Measurements from ENCODE around the gene SPACA7.

Gene SPACA7

DNA sequence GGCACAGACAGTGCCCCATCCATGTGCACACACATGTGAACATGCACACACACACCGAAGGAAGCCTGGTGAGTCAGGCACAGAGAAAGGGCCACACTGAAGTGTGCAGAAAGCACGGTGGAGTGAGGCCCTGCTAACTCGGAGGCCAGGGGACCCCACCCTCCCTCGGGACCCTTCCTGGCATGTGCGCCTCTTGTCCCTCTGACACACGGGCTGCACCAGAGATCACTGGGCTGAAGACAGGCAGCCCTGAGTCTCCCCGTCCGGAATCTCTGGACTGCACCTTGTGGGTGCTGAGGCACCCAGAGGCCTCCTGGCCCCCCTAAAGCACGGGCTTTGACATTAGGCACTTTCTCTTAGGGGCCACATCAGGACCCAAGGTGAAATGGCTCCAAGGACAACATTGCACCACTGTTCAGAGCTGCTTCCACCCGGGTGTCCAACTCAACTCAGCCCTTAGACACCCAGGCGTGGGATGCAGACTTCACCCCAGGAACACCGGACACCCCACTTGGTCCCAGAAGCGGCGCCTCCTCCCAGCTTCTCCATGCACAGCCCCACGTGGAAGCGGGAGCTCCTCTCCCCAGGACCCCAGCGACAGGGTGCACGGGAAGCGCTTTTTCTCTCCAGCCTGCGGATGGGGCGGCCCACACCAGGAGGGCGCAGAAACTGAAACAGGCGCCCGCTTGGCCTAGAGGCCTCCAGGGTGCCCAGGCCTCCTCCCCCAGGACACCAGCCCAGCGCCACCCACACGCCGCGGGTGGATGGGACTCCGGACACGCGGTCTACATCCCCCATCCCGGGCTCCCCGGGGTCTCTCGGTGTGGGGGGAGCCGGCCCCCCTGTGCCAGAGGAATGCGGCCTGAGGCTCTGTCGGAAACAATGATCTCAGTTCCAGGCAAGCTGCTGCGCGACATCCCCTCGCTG lies 90.2 kb downstream of the SPACA7 start:
- Histone ChIP-seq H3K79me2 (ENCODE audit: insufficient read depth, low read length) (no peaks in the 10 kb centered on the region), H3K9ac (ENCODE audit: low read depth, low read length, poor library complexity, severe bottlenecking) (no peak overlapping the region), H3K4me2 (ENCODE audit: low read depth, low read length, poor library complexity, severe bottlenecking) (no peak overlapping the region), H3K4me3 (ENCODE audit: low read length, poor library complexity, severe bottlenecking) (no peak overlapping the region), H3K27me3 (ENCODE audit: insufficient read depth, low read length, poor library complexity, severe bottlenecking) (no peaks in the 10 kb centered on the region), H4K20me1 (ENCODE audit: insufficient read depth, low read length, poor library complexity, severe bottlenecking) (no peaks in the 10 kb centered on the region), H3F3A (ENCODE audit: low read depth) (no peaks in the 10 kb centered on the region), H3K9me2 (replicated peaks; ENCODE audit: low read depth, low read length) (no peaks in the 10 kb centered on the region), H2AFZ (ENCODE audit: low read length) (no peak overlapping the region), H3K4me1 (ENCODE audit: insufficient read depth, low read length, poor library complexity, severe bottlenecking) (no peaks in the 10 kb centered on the region), H3K36me3 (ENCODE audit: insufficient read depth, low read length) (no peaks in the 10 kb centered on the region), H3K9me3 (ENCODE audit: insufficient read depth, low read depth, low read length) (peaks cover 3% of the 10 kb centered on the region; the same call in 1 of the 2 replicates)
- no peak for TF ChIP-seq EZH2phosphoT487 (IDR thresholded peaks at IDR 0.05; ENCODE audit: borderline replicate concordance)
- TF ChIP-seq, protein P1, sequence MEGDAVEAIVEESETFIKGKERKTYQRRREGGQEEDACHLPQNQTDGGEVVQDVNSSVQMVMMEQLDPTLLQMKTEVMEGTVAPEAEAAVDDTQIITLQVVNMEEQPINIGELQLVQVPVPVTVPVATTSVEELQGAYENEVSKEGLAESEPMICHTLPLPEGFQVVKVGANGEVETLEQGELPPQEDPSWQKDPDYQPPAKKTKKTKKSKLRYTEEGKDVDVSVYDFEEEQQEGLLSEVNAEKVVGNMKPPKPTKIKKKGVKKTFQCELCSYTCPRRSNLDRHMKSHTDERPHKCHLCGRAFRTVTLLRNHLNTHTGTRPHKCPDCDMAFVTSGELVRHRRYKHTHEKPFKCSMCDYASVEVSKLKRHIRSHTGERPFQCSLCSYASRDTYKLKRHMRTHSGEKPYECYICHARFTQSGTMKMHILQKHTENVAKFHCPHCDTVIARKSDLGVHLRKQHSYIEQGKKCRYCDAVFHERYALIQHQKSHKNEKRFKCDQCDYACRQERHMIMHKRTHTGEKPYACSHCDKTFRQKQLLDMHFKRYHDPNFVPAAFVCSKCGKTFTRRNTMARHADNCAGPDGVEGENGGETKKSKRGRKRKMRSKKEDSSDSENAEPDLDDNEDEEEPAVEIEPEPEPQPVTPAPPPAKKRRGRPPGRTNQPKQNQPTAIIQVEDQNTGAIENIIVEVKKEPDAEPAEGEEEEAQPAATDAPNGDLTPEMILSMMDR (conservative IDR thresholded peaks at IDR 0.05; ENCODE audit: low read length), result no peak

GRCh38 chr13:112467236-112467635 lies 91.1 kb downstream of the SPACA7 start:
- no peaks in the 10 kb centered on the region for H3K36me3 ChIP-seq (ENCODE audit: insufficient read depth, low read length)
- no peaks in the 10 kb centered on the region for H3K9me2 ChIP-seq (replicated peaks; ENCODE audit: low read depth, low read length)
- no peak overlapping the region for H3K4me2 ChIP-seq (ENCODE audit: low read depth, low read length, poor library complexity, severe bottlenecking)
- TF ChIP-seq, protein P1 (conservative IDR thresholded peaks at IDR 0.05; ENCODE audit: low read length), result no peak
- no peak overlapping the region for H3K9ac ChIP-seq (ENCODE audit: low read depth, low read length, poor library complexity, severe bottlenecking)
- H4K20me1 ChIP-seq (ENCODE audit: insufficient read depth, low read length, poor library complexity, severe bottlenecking), result no peaks in the 10 kb centered on the region
- H3F3A ChIP-seq (ENCODE audit: low read depth), result no peaks in the 10 kb centered on the region
- H2AFZ ChIP-seq (ENCODE audit: low read length), result no peak overlapping the region
- H3K4me3 ChIP-seq (ENCODE audit: low read length, poor library complexity, severe bottlenecking), result no peak overlapping the region
- H3K27me3 ChIP-seq (ENCODE audit: insufficient read depth, low read length, poor library complexity, severe bottlenecking), result no peaks in the 10 kb centered on the region
- no peaks in the 10 kb centered on the region for H3K79me2 ChIP-seq (ENCODE audit: insufficient read depth, low read length)
- H3K4me1 ChIP-seq (ENCODE audit: insufficient read depth, low read length, poor library complexity, severe bottlenecking), result no peaks in the 10 kb centered on the region
- H3K9me3 ChIP-seq (ENCODE audit: insufficient read depth, low read depth, low read length), result peaks cover 3% of the 10 kb centered on the region; the same call in 1 of the 2 replicates

DNA sequence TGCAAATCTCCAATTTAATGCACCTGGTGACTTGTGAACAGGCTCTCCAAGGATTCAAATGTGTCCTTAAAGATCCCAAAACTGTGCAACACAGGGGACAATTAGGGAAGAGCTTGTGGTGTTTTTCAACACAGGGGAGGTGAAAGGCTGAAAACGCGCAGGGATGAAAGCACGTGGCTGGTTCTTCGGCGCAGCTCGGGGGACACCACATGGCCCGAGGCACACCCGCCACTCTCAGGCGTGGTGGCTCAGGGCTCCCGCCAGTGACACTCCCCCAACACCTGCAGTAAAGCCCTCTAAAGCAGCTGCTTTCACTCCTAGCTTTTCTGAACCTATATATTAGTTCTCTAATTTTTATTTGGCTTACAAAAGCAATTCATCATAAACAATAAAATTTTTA lies 91.9 kb downstream of the SPACA7 start:
- no peaks in the 10 kb centered on the region for H3K36me3 ChIP-seq (ENCODE audit: insufficient read depth, low read length)
- no peaks in the 10 kb centered on the region for H3F3A ChIP-seq (ENCODE audit: low read depth)
- H3K4me3 ChIP-seq (ENCODE audit: low read length, poor library complexity, severe bottlenecking), result no peak overlapping the region
- H3K79me2 ChIP-seq (ENCODE audit: insufficient read depth, low read length), result no peaks in the 10 kb centered on the region
- no peak for TF ChIP-seq EZH2phosphoT487 (IDR thresholded peaks at IDR 0.05; ENCODE audit: borderline replicate concordance)
- TF ChIP-seq, protein P1 (conservative IDR thresholded peaks at IDR 0.05; ENCODE audit: low read length), result no peak
- no peaks in the 10 kb centered on the region for H4K20me1 ChIP-seq (ENCODE audit: insufficient read depth, low read length, poor library complexity, severe bottlenecking)
- H3K4me2 ChIP-seq (ENCODE audit: low read depth, low read length, poor library complexity, severe bottlenecking), result no peak overlapping the region
- H3K9me3 ChIP-seq (ENCODE audit: insufficient read depth, low read depth, low read length), result peaks cover 3% of the 10 kb centered on the region; the same call in 1 of the 2 replicates
- no peaks in the 10 kb centered on the region for H3K9me2 ChIP-seq (replicated peaks; ENCODE audit: low read depth, low read length)
- no peak overlapping the region for H2AFZ ChIP-seq (ENCODE audit: low read length)
- no peak overlapping the region for H3K9ac ChIP-seq (ENCODE audit: low read depth, low read length, poor library complexity, severe bottlenecking)
- H3K4me1 ChIP-seq (ENCODE audit: insufficient read depth, low read length, poor library complexity, severe bottlenecking), result no peaks in the 10 kb centered on the region
- no peaks in the 10 kb centered on the region for H3K27me3 ChIP-seq (ENCODE audit: insufficient read depth, low read length, poor library complexity, severe bottlenecking)
